SKM-1 treated with dmso at 0.1 percent for 144 hours (cell line): ENCODE measurements around the gene ZSCAN32.

Experiments used
- DNase-seq: peaks from one replicate; lab custom pipeline; 2025; ENCODE audit not compliant: unreplicated experiment; lab: John Stamatoyannopoulos, UW

ZSCAN32 gene

DNA sequence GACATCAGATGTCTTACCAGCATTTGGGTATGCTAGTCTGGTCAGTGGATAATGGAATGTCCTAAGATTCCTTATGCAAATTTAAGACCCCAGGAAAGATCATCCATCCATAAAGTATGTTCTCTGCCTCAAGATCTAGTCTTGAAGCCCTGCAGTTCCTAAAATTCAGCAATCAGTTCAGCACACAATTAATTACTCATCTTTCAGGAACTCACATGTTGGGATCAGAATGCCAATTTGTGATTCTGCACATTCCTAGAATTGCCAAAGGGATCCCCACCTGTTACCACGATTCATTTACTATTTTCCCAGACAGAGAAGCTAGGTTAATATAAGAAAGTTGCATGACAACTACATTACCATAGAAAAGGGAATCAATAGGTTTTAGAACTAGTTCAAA lies 41.9 kb downstream of the ZSCAN32 start:
- no peak for DNase-seq

- DNase-seq: no peak
These were observed 44.7 kb downstream of the ZSCAN32 start for GRCh38 chr16:3356118-3356517.

- DNase-seq: no peak
These were observed 45.2 kb downstream of the ZSCAN32 start, which contains the start of gene OR2C1 for GRCh38 chr16:3355589-3355988. TSS of gene OR2C1 (plus strand) at chr16:3355889. CDS start at chr16:3355941, 52 bp downstream.

GRCh38 chr16:3349175-3349574 lies 51.6 kb downstream of the ZSCAN32 start:
- no peak for DNase-seq

DNA sequence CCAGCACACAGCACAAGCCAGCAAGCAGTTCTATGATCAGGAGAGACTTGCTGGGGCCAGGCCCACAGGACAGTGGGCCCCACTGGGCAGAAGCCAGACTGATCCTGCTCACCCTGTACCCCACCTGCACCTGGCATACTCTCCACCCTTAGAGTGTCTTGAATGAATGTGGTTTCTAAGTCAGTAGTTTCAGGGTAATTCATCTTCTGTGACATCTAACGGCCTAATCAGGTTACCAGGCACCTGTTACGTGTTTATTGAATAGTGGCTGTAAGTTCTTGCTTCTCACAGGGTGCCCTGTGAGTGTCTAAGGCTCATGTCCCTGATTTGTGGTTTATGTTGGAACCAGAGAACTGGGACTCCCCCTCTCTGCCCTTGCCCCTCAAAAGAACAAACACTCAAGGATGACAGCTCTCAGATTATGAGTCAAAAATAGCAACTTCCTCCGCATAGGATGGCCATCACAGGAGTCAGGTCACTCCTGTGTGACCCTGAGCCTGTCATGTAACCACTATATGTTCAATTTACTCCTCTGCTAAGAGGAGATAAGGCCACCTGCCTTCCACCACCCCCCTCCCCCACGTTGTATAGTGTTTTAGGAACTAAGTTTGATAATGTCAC lies 52.1 kb downstream of the ZSCAN32 start:
- no peak for DNase-seq

DNA sequence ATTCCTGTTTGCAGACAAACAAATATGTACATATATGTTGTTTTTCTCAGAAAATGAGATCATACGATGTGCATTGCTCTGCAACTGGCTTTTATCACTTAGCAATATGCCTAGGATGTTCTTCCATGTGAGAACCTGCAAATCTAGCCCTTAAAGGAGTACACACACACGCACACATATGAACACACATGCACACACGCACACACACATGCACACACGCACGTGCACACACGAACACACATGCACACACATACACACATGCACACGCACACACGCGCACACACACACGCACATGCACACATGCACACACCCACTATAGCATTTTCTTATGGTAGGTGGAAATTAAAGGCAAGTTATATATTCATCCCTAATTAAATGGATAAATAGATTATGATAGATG lies 53.2 kb downstream of the ZSCAN32 start:
- no peak for DNase-seq

- no peak for DNase-seq
These were observed 54.8 kb downstream of the ZSCAN32 start for GRCh38 chr16:3346041-3346440.
